D721Med (cell line): ENCODE results near the gene AP5B1.

Source experiments
- DNase-seq: peaks from one replicate; pipeline ENCODE4 v3.0.0; 2011; ENCODE audit warnings: low spot score; ENCODE audit not compliant: insufficient read length
- FAIRE-seq: peaks from 2 replicates; lab custom pipeline; 2011; peaks lifted over from hg19 to GRCh38; lab: Jason Lieb, UNC
- CTCF ChIP-seq: IDR thresholded peaks from 2 replicates; pipeline ENCODE4 v1.5.1; 2012; ENCODE audit warnings: mild to moderate bottlenecking, control low read depth; ENCODE audit not compliant: insufficient read depth; ENCODE audit errors: missing control alignments

The AP5B1 gene

GRCh38 chr11:65781962-65782815 lies 1.4 kb upstream of the AP5B1 start:
- FAIRE-seq (no peak), DNase-seq (peak; percentile 12)
- no peak for TF ChIP-seq CTCF

GRCh38 chr11:65781152-65781961 lies 581 bp upstream of the AP5B1 start:
- peak; percentile 35 for TF ChIP-seq CTCF
- DNase-seq (peak; percentile 70), FAIRE-seq (no peak)

GRCh38 chr11:65779919-65780769 lies 632 bp downstream of the AP5B1 start:
- FAIRE-seq (no peak), DNase-seq (peak; percentile 75)
- peak; percentile 69 for TF ChIP-seq CTCF

- FAIRE-seq (no peak), DNase-seq (no peak)
- no peak for TF ChIP-seq CTCF
Measured at GRCh38 chr11:65779669-65779918, 1.2 kb downstream of the AP5B1 start.

GRCh38 chr11:65778901-65779668 lies 1.7 kb downstream of the AP5B1 start:
- FAIRE-seq (no peak), DNase-seq (no peak)
- no peak for TF ChIP-seq CTCF

GRCh38 chr11:65778431-65778900 lies 2.3 kb downstream of the AP5B1 start:
- TF ChIP-seq CTCF, result no peak
- DNase-seq (no peak), FAIRE-seq (no peak)
